Right hindlimb (tissue), 1 donor: ENCODE data around the gene PTBP2.
"Not testable (repeated sequence)": the region's sequence is repeated elsewhere in the genome, so short reads cannot be mapped to it uniquely, and the experiment has no call there.

ENCODE experiments used
- DNase-seq: peaks from one replicate; pipeline ENCODE4 v3.0.0-alpha.2; 2018

Gene PTBP2

DNA sequence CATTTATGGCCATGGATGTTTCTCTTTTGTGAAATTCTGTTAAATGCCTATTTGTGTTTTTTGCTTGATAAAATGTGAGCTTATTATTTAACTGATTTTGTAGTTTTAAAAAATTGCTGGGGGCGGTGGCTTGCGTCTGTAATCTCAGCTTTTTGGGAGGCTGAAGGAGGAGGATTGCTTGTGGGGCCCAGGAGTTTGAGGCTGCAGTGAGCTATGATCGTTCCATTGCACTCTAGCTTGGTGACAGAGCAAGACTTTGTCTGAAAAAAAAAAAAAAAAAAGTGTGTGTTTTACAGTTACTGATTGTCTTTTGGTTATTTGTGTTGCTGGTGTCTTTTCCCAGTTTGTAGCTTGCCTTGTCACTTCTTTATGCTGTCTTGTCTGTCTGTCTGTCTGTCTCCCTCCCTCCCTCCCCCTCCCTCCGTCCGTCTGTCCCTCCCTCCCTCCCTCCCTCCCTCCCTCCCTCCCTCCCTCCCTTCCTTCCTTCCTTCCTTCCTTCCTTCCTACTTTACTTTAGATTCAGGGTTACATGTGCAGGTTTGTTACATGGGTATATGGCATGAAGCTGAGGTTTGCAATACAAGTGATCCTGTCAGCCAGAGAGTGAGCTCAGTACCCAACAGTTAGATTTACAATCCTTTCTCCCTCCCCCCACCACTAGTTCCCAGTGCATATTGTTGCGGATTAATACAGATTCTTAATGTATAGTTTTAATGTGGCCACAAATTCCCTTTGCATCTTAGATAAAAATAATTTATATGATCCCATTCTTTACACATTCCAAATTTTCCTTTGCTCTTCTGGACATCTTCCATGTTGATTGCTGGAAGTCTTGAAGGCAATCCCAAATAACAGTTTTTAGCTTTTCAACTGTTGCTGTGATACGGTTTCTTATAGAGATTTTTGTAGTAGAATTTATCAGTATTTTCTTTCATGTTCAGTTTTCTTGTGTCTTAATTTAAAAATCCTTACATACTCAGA lies 25.1 kb downstream of the PTBP2 start:
- DNase-seq: no peak

DNA sequence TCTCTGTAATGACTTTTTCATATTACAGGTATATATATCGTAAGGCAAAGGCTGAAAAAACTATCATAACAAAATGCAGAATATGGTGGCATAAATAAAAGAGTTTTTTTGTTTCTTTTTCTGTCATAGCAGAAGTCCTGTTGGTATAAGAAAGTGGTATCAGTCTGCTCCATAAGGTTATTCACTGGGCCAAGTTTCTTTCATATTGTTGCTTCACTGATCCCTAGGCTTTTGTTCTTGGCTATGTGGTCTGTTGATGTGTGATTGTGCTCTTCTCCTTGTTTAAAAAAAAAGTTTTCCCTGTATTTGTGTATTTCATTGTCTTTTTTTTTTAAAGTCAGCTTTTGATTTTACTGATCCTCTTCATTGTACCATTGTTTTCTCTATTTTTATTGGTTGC lies 26.0 kb downstream of the PTBP2 start:
- DNase-seq: no peak

DNA sequence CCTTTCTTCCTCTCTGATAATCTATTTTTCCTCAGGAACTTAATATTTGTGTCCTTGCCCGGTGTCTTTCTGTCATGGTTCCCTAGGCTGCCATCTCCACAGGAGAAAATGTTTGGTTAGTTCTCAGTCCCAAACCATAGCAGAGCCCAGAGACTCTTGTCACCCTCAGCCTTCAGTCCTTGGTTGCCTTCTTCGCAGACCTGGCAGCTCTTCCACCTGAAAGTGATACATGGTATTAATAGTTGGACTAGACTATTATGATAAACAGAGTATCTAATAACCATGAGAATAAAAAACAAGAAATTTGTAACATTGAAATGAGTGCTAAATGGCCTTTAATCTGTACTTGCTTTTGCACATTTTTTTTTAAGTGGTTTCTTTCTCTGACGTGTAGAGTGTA lies 26.5 kb downstream of the PTBP2 start:
- DNase-seq: no peak

DNA sequence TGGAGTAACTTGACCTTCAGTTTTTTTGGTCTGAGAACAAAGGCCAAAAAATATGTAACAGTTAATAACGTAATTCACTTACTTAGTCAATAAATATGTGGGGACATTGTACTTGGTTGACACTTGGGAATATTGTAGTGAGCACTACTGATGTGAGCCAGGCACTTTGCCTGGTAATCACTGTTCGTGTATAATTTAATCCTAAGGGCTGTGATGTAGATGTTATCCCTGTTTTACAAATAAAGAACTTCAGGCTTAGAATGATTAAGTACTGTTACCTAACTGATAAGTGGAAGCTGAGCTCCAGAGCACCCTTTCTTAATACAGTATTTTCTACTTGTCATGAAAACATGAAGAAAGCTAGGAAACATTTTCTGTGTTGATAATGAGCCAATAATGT lies 28.0 kb downstream of the PTBP2 start:
- DNase-seq: no peak

DNA sequence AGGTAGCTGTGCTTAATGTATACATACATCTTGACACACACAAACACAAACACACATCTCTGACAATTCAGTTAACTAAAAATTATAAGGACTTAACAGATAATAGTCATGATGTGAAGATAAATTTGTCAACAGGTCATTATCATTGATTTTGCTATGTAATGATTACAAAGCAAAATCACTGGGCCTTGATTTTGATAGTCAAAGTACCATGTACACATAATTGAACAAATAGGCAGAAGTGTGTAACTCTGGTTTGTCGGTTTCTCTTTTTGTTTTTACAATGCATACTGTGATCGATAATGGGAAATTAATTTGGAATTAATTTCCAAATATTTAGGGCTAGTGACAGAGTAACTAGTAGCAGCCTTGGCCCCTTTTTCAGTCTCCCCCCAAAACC lies 30.8 kb downstream of the PTBP2 start:
- DNase-seq: no peak

DNA sequence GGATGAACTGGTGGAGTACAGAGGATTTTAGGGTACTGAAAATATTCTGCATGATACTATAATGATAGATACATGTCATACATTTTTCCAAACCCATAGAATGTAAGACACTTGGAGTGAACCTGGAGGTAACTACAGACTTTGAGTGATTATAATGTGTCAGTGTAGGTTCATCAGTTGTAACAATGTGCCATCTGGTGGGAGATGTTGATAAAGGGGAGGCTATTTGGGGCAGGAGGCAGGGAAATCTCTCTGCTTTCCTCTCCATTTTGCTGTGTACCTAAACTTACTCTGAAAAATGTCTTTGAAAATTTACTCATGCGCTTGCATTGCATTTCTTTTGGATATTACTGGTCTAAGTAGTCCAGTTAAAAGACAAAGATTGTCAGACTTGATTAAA lies 35.2 kb downstream of the PTBP2 start:
- no peak for DNase-seq

DNA sequence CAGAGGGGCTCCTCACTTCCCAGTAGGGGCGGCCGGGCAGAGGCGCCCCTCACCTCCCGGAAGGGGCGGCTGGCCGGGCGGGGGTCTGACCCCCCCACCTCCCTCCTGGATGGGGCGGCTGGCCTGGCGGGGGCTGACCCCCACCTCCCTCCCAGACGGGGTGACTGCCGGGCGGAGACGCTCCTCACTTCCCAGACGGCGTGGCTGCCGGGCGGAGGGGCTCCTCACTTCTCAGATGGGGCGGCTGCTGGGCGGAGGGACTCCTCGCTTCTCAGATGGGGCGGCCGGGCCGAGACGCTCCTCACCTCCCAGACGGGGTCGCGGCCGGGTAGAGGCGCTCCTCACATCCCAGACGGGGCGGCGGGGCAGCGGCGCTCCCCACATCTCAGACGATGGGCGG lies 41.0 kb downstream of the PTBP2 start:
- not testable (repeated sequence) for DNase-seq

DNA sequence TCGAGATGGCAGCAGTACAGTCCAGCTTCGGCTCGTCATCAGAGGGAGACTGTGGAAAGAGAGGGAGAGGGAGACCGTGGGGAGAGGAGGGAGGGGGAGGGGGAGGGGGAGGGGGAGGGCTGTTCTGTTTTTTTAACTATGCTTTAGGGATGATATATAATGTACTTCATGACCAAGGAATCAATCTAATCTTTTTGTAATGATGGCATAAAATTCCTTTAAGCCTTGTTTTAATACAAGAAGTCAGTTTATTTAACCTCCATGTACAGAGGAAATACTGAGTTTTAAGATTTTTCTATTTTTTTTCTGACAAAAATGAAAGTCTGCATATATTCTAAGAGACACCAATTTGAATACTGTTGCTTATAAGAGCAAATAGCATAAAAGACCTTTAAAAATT lies 41.9 kb downstream of the PTBP2 start:
- no peak for DNase-seq

DNA sequence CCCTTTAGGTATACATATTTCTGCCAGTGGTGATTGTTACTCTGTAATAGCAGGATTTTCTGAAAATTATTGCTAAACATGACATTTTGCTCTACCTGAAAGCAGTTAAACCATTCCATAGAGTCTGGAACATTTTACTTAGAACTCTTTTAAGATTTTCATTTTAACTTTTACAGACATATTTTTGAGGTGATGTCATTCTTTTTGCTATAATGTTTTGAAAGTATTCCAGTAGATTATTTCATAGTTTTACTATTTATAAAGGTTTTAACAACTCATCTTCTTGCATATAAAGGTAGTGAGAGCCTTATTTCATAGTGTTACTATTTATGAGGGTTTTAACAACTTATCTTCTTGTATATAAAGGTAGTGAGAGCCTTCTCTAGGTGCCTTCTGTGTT lies 42.9 kb downstream of the PTBP2 start:
- no peak for DNase-seq

DNA sequence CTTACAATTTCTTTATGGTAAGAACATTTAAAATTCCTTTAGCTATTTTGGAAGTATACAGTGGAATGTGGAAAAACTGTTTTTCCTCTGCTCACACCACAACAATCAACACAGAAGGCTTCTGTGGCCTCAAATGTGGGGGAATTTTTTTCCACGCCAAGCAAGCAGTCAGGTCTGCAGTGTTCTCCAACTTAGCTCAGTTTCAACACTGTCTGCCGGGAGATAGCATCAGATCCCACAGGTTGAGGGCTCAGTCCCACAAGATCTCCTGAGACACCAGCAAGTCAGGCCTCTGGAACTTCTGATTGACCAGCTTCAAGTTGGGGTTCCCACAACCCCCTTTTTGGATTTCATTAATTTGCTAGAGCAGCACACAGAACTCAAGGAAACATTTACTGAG lies 50.3 kb downstream of the PTBP2 start:
- DNase-seq: no peak

DNA sequence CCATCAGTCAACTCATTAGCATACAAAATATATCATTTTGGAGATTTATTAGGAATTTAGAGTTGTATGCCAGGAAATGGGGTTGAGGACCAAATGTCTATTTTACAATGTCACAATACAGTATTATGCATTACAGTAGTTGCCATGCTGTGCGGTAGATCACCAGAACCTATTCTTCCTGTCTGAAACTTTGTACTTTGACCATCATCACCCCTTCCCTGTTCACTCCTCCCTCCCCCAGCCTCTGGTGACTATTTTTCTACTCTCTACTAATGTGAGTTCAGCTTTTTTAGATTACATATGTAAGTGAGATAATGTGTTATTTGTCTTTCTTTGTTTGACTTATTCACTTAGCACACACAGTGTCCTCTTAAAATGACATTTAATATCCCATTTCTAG lies 50.8 kb downstream of the PTBP2 start:
- no peak for DNase-seq

DNA sequence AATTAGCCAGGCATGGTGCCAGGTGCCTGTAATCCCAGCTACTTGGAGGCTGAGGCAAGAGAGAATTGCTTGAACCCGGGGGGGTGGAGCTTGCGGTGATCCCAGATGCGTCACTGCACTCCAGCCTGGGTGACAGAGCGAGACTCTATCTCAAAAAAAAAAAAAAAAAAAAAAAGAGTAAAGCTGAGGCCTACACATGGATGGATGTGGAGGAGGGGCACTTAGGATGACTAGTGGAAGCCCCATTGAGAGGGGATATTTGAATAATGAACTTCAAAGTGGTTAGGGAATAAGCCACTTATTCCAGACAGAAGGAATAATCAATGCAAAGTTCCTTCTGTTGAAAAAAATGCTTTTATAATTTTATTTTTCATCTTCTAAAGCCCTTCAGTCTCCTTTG lies 51.4 kb downstream of the PTBP2 start:
- DNase-seq: no peak

DNA sequence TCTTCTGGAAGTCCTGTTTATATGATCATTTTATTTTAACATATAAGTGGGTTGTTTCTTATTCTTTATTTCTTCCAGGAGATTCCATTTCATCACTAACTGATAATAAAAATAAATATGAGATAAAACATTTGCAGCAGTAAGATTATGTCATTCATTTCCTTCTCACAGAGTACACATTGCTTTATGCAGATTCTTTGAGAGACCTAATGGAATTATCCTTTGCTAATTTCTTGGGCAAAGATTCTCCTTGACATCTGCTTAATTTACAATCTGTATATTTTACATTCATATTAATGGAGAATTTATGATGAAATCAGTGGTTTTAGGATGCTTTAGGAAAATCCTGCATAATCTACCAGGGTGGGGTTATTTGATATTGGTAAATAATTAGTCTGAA lies 60.6 kb downstream of the PTBP2 start:
- no peak for DNase-seq

DNA sequence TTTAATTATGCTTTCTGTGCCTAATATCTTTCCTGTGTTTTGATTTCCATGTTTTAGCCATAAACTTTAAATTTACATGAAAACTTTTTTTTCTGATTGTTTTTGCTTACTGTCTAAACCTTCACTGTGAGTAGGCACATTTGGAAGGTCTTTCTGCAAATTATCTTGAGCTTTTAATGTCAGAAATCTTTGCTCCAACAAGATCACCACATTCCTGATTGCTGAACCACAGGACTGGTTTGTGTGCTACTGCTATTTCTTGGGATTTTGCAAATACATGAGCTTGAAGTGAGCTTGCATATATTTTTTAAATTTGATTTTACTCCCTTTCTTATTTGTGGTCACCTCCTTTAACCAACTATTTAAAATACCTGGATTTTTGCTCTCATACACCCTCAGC lies 61.3 kb downstream of the PTBP2 start:
- no peak for DNase-seq

DNA sequence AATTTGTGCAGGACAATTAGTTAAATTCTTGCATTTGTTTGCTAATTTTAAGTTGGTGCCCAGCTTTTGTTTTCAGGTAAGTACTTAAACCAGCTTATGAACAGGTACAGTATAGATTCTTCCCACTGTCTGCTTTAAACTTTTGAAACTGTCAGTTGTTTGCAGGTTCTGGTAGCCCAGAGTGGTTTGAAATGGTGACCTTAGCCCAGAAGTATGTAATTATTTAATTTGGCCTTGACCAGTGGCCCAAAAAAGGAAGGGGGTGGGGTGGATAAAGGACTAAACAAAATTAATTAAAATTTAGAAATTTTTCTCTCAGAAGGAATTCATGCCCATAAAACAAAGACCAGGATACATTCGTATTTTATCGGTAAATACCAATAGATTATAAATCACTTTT lies 69.0 kb downstream of the PTBP2 start:
- no peak for DNase-seq

DNA sequence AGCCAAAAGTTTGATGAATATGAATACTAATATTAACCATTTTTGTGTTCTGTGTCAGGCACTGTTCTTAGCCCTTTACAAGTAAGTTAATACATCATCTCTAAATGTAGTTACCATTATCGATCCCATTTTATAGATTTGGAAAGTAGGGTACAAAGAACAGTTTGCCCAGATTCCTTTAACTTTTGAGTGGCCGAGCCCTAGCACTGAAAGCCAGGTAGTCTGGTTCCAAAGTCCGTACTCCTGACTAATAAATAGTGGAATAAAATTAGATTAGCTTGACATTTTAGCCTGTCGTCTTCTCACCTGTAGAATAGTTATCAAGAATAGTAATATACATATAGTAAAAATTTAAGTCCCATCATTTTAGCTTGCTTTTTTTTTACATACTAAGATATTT lies 70.6 kb downstream of the PTBP2 start:
- no peak for DNase-seq

DNA sequence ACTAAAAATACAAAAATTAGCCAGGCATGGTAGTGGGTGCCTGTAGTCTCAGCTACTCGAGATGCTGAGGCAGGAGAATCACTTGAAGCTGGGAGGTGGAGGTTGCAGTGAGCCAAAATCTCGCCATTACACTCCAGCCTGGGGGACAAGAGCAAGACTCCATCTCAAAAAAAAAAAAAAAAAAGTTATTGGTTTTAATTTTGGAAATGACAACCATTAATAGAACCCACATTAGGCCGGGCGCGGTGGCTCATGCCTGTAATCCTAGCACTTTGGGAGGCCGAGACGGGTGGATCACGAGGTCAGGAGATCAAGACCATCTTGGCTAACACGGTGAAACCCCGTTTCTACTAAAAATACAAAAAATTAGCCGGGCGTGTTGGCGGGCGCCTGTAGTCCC lies 80.1 kb downstream of the PTBP2 start:
- DNase-seq: not testable (repeated sequence)

DNA sequence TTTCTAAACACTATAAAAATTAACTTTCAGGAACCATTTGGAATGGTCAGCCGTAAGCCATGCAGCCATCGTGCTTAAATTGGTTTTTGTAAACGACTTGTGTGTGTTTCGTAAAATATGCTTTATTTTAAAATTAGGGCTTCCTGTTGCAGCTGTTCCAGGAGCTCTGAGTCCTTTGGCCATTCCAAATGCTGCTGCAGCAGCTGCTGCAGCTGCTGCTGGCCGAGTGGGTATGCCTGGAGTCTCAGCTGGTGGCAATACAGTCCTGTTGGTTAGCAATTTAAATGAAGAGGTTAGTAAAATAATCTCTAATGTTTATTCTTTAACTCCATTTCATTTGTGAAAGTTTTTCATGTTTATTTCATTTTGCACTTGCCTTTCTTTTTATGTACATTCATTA lies 83.1 kb downstream of the PTBP2 start:
- peak; percentile 48 for DNase-seq

DNA sequence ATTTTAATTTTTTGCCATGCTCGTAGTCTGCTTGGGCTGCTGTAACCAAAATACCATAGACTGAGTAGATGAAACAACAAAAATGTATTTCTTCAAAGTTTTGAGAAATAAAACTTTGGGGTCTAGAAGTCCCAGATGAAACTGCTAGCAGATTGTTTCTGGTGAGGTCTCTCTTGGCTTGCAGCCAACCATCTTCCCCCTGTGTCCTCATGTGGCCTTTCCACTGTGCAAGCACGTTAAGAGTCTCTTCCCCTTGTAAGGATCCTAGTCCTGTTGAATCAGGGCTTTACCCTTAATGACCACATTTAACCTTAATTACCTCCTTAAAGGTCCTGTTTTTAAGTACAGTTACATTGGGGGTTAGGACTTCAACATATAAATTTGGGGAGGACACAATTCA lies 86.6 kb downstream of the PTBP2 start:
- DNase-seq: no peak

DNA sequence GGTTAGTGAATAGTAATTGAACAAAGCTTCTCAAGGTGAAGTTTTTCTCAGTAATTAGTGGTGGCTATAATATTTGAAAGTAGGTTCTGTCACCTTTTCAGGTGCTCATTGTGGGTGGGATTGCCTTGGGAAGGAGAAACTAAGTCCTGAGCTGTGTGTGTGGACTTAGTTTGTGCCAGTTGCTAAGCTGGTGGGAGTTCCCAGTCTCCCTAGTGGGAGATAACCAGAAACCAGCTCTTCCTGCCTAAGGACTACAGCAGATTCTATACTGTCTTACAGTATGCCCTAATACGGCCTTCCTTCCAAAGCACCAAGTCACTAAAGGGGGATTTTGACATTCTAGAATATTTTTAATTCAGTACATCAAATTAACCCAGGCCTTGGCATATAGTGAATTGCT lies 94.3 kb downstream of the PTBP2 start:
- no peak for DNase-seq

DNA sequence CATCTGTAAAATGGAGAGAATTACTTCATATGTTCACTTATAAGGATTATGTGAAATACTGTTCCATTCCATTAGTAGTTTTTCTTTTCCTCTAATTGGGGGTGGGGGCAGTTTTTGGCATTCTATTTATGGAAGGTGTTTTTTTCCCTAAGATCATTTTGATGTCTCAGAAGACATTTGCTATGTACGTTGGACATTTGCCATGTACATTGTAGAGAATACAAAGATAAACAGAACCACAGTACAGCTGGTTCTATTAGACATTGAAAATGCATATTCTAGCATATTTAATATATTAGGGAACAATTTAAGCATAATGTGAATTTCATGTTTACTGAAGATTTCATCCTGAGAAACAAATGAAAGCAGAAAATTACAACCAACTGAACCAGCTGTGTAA lies 98.5 kb downstream of the PTBP2 start:
- DNase-seq: no peak

DNA sequence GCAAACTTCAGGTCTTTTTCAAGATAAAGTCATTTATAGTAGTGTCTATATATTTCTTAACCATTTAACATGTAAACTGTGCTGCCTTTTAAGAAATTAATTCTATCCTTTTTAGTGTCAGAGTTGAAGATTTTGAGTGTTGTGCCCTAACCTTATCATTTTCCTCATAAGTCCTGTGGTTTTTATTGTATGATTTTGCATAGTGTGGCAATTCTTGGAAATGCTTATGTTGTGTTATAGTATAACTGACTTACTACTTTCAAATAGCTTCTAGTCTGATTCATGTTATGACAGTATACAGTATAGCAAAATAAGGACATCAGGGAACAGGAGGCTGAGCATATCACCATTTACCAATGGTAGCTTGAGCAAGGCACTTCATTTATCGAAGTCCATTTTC lies 99.1 kb downstream of the PTBP2 start:
- no peak for DNase-seq

DNA sequence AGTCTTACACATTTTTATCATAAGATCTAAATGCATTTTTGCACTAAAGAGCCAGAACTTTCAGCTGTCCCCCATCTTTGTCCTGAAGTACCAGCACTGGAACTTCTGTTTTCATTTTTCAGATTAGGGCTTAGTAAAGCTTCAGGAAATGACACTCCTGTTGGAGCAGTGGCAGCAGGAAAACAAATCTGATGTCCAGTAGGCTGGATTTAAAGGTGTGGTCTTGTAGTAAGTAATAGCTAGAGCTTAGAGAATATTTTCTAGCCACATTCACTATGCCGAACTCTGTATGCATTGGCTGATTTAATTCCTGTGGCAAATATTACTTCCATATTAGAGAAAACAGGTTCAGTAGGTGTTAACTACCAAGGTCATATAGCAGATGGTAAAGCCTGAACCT lies 103.6 kb downstream of the PTBP2 start:
- no peak for DNase-seq

DNA sequence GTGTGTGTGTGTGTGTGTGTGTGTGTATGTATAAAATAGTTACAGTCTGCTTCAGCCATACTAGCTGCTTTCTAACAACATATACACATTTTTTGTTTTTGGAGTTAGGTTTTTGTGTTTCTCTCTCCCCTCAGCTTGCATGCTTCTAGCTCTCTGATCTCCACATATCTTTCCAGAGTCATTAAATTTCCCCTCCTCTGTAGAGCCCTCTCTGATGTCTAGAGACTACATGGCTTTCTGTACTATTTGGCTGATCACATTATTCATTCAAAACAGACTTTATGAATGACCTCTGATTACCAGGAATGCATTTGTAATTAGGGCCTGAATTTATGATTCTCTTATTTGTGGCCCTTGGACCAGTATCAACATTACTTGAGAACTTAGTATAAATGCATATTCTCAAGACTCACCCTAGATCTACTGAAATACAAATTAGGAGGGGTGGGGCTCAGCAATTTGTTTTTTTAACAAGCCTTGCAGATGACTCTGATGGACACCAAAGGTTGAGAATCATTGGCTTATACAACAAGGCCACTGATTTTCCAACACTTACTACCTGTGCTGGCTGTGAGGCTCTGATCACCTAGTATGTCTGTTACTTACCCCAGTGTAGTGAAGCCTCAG lies 104.5 kb downstream of the PTBP2 start:
- no peak for DNase-seq

DNA sequence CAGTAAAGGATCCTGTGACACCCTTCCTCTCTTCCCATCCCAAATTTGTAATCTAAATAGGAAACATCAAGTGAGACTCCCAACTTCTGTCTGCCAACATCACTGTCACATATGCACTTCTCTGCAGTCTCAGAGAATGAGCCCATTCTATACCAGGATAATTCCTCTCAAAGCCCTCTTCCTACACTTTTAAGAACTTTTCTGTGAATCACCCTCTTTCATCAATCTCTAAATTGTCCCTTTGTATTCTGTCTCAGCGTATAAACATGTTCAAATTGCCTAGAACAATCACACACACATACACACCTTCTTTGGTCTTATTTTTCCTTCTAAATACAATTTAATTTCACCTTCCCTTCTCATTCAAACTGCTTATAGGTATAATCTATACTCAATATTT lies 111.8 kb downstream of the PTBP2 start:
- DNase-seq: no peak
